HEK293T (cell line): ENCODE results near the gene NEB.

Experiments
- CTCF ChIA-PET: fragments of 350-600 bp; formaldehyde crosslinking; extraction: SDS; loops from one replicate; lab custom pipeline; 2021; ENCODE audit warnings: antibody characterized with exemption, inconsistent platforms; lab: Yijun Ruan, JAX
- POLR2A ChIA-PET: fragments of 350-600 bp; formaldehyde crosslinking; extraction: SDS; loops from one replicate; lab custom pipeline; 2020; ENCODE audit warnings: antibody characterized with exemption, inconsistent platforms; lab: Yijun Ruan, JAX
- DNase-seq: peaks from one replicate; pipeline ENCODE4 v3.0.0; 2012; ENCODE audit warnings: mixed read lengths; ENCODE audit errors: extremely low spot score
- ARNT ChIP-seq: fragments of 450-650 bp; IDR thresholded peaks from 2 replicates; pipeline ENCODE4 v1.6.1; 2017; ENCODE audit warnings: mild to moderate bottlenecking
- BHLHE40 ChIP-seq: fragments of 450-650 bp; IDR thresholded peaks from 2 replicates; pipeline ENCODE4 v1.6.1; 2016; ENCODE audit warnings: mild to moderate bottlenecking, moderate library complexity, borderline replicate concordance
- CTBP1 ChIP-seq: fragments of 450-650 bp; IDR thresholded peaks from 2 replicates; pipeline ENCODE4 v1.6.1; 2016; ENCODE audit warnings: borderline replicate concordance
- ELF4 ChIP-seq: fragments of 450-650 bp; IDR thresholded peaks from 2 replicates; pipeline ENCODE4 v1.6.1; 2017; ENCODE audit warnings: antibody characterized with exemption
- FOXA1 ChIP-seq: fragments of 450-650 bp; IDR thresholded peaks from 2 replicates; pipeline ENCODE4 v1.6.1; 2016; ENCODE audit warnings: mild to moderate bottlenecking
- FOXK2 ChIP-seq: fragments of 450-650 bp; IDR thresholded peaks from 2 replicates; pipeline ENCODE4 v1.6.1; 2016; ENCODE audit warnings: mild to moderate bottlenecking
- FOXM1 ChIP-seq: fragments of 450-650 bp; IDR thresholded peaks from 2 replicates; pipeline ENCODE4 v1.6.1; 2017; ENCODE audit warnings: mild to moderate bottlenecking, borderline replicate concordance
- HDGF ChIP-seq: fragments of 450-650 bp; IDR thresholded peaks from 2 replicates; pipeline ENCODE4 v1.6.1; 2017; ENCODE audit warnings: antibody characterized with exemption, borderline replicate concordance
- L3MBTL2 ChIP-seq: fragments of 450-650 bp; conservative IDR thresholded peaks from 2 replicates; pipeline ENCODE4 v1.6.1; 2016; ENCODE audit warnings: mild to moderate bottlenecking
- LEF1 ChIP-seq: fragments of 450-650 bp; IDR thresholded peaks from 2 replicates; pipeline ENCODE4 v1.6.1; 2017; ENCODE audit warnings: mild to moderate bottlenecking, borderline replicate concordance
- NFRKB ChIP-seq: fragments of 450-650 bp; IDR thresholded peaks from 2 replicates; pipeline ENCODE4 v1.6.1; 2016; ENCODE audit warnings: mild to moderate bottlenecking, moderate library complexity
- PKNOX1 ChIP-seq: fragments of 450-650 bp; IDR thresholded peaks from 2 replicates; pipeline ENCODE4 v1.6.1; 2016
- SP1 ChIP-seq: fragments of 450-650 bp; IDR thresholded peaks from 2 replicates; pipeline ENCODE4 v1.6.1; 2017
- SUZ12 ChIP-seq: fragments of 450-650 bp; IDR thresholded peaks from 2 replicates; pipeline ENCODE4 v1.6.1; 2016; ENCODE audit warnings: mild to moderate bottlenecking
- TARDBP ChIP-seq: fragments of 450-650 bp; IDR thresholded peaks from 2 replicates; pipeline ENCODE4 v1.6.1; 2016
- ZNF384 ChIP-seq: fragments of 450-650 bp; IDR thresholded peaks from 2 replicates; pipeline ENCODE4 v1.6.1; 2016

NEB gene

GRCh38 chr2:151465771-151466170 lies 268.5 kb downstream of the NEB start:
- no peak for TF ChIP-seq NFRKB
- no peak for TF ChIP-seq FOXA1
- TF ChIP-seq SP1 = no peak
- no peak for TF ChIP-seq HDGF
- TF ChIP-seq TARDBP = no peak
- no peak for TF ChIP-seq ELF4
- no peak for TF ChIP-seq FOXM1
- no peak for TF ChIP-seq CTBP1
- no peak for TF ChIP-seq ARNT
- TF ChIP-seq PKNOX1 = no peak
- TF ChIP-seq SUZ12 = no peak
- no peak for TF ChIP-seq BHLHE40
- no peak for TF ChIP-seq LEF1
- no peak for TF ChIP-seq L3MBTL2
- no peak for TF ChIP-seq ZNF384
- TF ChIP-seq FOXK2 = no peak
- CTCF ChIA-PET = no interaction called here
- POLR2A ChIA-PET = interaction anchor here (0.8 kb wide), 1 partner anchor 12 kb away, joined by 4 read pairs; no protein-coding TSS in a partner anchor
- DNase-seq = no peak

GRCh38 chr2:151459358-151459757 lies 274.9 kb downstream of the NEB start:
- TF ChIP-seq FOXA1 = no peak
- TF ChIP-seq PKNOX1 = no peak
- TF ChIP-seq FOXM1 = no peak
- no peak for TF ChIP-seq NFRKB
- TF ChIP-seq ELF4 = no peak
- TF ChIP-seq TARDBP = no peak
- no peak for TF ChIP-seq CTBP1
- TF ChIP-seq LEF1 = no peak
- ChIA-PET CTCF (no interaction called here), POLR2A (no interaction called here)
- DNase-seq = no peak

GRCh38 chr2:151439127-151439526 lies 295.1 kb downstream of the NEB start:
- TF ChIP-seq L3MBTL2 (no peak), SP1 (no peak), PKNOX1 (no peak), CTBP1 (no peak), LEF1 (no peak), FOXK2 (no peak), SUZ12 (no peak), BHLHE40 (no peak), TARDBP (no peak)
- POLR2A ChIA-PET = no interaction called here
- CTCF ChIA-PET = no interaction called here
- no peak for DNase-seq

GRCh38 chr2:151438506-151438905 lies 295.8 kb downstream of the NEB start:
- POLR2A ChIA-PET = no interaction called here
- TF ChIP-seq TARDBP (no peak), NFRKB (no peak), FOXA1 (no peak)
- CTCF ChIA-PET = no interaction called here
- DNase-seq = no peak

GRCh38 chr2:151437630-151438029 lies 296.6 kb downstream of the NEB start:
- TF ChIP-seq FOXM1 (no peak), ZNF384 (no peak), FOXA1 (no peak), SUZ12 (no peak), NFRKB (no peak), FOXK2 (no peak), CTBP1 (no peak), PKNOX1 (no peak), SP1 (no peak), ELF4 (no peak), TARDBP (no peak), L3MBTL2 (no peak), BHLHE40 (no peak), LEF1 (no peak), HDGF (no peak), ARNT (no peak)
- ChIA-PET CTCF (interaction anchor here (1.1 to 1.4 kb wide), 3 partner anchors 10 to 17 kb away, joined by 3 to 4 read pairs (median 4); no protein-coding TSS in a partner anchor), POLR2A (no interaction called here)
- peak; percentile 5 for DNase-seq
